GM19372 (cell line): ENCODE results near the gene NEMP1.
A peak's percentile ranks its signal among the peaks of the same experiment; 100 is the strongest.
"Not testable (repeated sequence)": the region's sequence is repeated elsewhere in the genome, so short reads cannot be mapped to it uniquely, and the experiment has no call there.

ENCODE experiments used
- ATAC-seq: cut with Tn5 transposase; IDR thresholded peaks from one replicate; pipeline ENCODE4 v1.9.1; 2021; ENCODE audit warnings: mild to moderate bottlenecking, low read depth, moderate library complexity; ENCODE audit not compliant: unreplicated experiment

NEMP1 gene

DNA sequence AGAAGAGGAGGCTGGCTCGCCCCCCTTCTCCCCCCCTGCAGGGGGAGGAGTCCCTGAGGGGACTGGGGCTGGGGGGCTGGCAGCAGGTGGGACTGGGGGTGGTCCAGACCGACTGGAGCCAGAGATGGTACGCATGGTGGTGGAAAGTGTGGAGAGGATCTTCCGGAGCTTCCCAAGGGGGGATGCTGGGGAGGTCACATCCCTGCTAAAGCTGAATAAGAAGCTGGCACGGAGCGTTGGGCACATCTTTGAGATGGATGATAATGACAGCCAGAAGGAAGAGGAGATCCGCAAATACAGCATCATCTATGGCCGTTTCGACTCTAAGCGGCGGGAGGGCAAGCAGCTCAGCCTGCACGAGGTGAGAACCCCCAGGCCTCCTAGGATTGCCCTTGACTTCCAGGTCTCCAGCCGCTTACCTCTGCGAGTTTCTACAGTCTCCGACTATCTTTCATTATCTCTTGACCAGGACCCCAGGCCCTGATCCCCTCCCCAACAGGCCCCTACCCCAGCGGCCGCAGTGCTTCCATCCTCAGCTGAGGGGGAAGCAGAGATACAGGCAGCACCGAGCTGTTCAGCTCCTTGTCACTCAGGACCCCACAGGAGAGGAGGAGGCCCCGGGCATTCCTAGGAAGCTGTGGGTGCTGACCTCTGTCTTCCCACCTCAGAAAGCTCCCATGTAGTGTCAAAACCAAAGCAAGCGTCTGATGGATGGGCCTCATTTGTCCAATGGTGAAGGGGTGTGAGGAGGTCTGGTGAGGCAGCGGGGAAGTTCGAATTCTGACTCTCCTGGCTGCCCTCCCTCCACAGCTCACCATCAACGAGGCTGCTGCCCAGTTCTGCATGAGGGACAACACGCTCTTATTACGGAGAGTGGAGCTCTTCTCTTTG is 13.3 kb upstream of the NEMP1 start:
- ATAC-seq = no peak

DNA sequence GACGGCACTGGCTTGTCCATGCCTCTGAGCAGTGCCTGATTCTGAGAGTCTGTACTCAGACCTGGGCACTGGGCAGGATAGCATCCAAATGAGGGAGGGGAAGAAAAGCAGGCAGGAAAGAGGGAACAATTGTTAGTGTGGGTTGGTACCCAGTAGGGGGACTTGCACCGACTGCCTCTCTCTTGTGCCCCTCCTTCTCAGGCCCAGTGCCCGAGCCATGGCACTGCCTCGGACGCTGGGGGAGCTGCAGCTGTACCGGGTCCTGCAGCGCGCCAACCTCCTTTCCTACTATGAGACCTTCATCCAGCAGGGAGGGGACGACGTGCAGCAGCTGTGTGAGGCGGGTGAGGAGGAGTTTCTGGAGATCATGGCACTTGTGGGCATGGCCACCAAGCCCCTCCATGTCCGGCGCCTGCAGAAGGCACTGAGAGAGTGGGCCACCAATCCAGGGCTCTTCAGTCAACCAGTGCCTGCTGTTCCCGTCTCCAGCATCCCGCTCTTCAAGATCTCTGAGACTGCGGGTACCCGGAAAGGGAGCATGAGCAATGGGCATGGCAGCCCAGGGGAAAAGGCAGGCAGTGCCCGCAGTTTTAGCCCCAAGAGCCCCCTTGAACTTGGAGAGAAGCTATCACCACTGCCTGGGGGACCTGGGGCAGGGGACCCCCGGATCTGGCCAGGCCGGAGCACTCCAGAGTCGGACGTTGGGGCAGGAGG is 12.5 kb upstream of the NEMP1 start:
- no peak for ATAC-seq

DNA sequence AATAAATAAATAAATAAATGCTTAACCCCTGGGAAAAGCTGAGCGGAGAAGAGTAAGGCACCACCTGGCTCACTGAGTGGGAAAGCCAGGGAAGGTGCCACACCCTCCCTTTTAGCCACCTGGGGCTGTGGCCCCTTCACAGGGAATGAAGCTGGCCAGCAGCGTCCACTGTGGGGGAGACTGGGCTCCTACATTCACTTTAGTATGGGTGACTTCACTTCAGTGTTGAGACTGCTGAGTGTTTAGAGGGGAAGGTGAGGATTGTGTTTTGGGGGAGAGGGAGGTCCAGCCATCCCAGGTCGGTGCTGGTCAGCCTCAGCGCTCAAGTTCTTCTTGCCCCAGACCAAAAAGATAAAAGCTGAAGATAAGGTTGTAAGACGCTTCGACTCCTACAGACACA is 11.9 kb upstream of the NEMP1 start:
- no peak for ATAC-seq

DNA sequence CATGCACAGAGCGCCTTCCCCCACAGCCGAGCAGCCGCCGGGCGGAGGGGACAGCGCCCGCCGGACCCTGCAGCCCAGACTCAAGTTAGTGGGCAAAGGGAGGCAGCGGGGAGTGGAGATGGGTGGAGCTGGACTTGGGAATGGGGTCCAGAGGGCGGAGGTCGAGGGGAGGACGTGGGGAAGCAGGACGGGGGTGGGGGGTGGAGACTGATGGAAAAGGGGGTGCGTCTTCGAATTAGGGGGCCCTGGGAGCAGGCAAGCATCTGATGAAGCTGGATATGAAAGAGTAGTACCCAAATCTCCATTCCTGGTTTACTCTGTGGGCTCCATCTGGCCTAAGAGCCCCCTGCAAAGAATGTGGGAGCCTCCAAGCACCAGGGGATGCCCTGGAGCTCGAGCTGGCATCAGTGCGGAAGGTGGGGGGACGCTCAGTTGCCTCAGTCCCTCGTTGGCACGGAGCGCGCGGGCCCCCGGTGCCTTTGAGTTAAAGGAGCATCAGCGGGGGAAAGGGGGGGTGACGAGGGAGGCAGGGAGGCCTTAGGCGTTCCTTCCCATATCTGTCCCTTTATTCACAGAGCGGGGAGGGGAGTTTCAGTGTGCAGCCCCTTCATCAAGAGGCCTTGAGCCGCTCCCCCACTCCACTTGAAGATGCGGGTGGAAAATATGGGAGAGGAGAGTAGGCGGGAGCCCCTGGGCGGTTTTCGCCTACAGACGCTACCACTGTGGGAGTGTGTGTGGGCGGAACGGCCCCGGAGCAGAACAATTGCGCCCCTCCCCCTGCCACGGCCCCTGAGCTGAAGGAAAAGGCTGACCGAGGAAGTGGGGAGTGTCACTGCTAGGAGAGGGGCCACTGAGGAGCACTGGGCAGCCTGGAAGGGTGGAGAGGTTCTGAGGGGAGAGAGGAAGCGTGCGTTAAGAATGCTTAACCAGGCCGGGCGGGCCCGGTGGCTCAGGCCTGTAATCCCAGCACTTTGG is 11.0 kb upstream of the NEMP1 start:
- ATAC-seq = no peak

DNA sequence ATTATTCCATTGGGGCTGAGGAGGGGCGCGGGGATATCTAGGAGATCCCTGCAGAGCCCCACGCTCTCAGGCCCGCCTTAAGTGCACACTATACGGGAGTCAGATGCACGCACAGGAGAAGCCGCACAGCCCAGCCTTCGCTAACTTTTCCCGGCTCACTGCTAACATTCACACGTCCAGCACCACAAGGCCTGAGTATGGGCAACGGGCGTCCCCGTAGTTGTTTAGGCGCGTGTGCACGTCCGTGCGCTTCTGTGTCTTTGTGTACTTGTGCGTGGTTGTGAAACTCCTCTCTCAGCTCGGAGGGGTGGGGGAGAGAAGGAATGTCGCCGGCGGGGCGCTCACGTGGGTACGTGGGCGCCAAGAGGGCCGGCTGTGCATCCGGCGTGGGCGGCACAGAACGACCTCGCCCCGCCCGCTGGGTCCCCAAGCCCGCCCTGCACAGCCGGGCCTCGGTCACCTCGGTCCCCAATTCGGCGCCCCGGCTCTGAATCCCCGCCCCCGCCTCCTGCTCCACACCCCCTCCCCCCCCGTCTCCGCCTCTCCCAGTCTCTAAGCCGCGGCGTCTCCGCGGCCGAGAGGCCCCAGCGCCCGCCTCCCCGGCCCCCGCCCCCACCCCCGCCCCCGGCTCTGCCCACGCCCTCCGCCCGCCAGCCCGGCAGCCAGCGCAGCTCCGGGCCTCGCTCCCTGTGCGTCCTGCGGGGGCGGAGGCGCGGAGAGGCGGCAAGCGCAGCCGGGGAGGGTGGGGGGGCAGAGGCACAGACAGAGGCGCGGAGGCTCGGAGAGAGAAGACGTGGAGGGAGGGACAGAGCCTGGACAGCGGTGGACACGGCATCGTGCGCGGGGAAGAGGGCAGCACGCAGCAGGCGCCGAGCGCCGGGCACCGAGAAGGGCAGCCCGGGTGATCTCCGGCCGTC is 10.0 kb upstream of the NEMP1 start, which contains the start of gene NAB2:
TSS of gene NAB2 (plus strand) at position 761 of the 917 bp plus-strand sequence. CDS start 158 bp downstream, outside the sequence.
- ATAC-seq = peak; percentile 53

DNA sequence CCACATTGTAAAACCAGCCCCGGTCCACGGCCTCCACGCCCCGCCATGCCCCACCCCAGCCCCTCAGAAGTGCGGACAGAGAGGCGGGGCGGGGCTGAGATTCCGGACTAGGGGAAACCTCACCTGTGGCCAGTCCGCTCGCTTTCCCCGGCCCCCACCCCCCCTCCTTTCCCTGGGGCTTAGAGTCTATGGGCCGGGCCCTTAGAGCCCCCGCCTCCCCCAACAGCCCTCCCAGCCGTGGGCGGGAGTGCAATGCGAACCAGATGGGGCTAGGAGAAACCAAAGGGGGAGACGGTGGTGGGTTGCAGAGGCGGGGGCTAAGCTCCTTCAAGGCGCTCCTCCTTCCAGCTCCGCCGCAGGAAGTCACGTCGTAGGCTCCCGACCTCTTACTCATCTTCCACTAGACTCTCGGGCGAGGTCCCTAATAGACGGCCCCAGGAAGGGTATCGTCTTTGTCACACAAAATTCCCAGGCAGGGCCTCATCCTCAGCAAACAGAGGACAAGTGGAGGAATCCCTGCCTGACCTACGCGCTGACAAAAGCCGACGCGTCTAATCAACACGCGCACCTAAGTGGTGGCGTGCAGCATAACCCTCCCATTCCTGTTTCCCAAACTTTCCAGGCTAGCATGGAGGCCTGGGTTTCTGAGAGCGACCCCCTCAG is 9.2 kb upstream of the NEMP1 start:
- peak; percentile 29 for ATAC-seq

DNA sequence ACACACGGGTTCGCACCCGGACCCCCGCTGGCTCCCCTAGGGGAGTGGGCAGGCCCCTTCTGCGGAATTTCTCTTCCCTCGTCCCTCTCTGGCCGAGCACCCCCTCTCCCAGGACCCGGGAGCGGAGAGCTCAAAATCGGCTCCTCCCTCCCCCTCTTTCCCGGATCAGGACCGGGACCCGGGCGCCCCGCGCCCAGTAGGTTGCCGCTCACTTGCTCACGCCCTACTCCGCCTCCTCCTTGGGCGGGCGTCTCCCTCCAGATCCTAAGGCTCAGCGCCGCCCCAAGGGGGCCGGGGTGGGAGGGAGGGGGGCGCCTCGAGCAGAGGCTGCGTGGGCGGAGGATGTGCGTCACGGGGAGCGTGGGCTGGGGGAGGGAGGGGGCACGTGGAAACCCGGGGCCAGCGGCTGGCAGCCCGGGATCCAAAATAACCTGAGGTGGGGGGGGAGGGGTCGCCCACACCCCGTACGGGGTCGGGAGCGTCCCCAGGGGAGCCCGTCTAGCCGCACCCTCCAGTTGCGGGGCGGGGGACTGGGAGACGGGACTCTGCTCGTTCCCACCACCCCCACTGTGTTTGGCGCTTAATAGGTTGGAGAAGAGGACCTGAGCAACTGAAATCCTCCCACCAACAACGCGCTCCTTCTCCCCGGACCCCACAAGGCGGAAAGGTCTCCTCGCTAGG is 8.6 kb upstream of the NEMP1 start:
- ATAC-seq = peak; percentile 32

DNA sequence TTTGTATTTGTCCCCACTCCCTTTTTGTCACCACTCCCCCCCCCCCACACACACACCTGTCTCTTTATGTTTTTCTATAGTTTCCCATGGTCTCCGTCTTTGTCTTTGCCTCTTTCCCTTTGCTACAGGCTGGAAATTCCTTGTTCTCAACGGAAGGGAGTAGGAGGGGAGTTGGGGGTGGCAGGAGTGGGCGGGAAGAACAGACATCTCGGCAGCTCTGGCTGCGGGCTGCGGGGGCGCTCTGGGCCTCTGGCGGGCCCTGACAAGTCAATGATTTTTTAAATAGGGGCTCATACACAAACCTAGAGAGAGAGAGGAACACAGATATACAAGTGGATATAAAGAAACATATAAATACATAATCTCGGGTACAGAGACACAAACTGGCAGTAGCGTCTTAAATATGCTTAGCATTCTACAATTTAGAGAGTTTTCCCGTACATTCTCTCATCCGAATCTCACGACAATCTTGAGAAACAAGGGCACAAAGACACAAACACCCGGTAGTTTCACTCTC is 8.0 kb upstream of the NEMP1 start:
- ATAC-seq = no peak

DNA sequence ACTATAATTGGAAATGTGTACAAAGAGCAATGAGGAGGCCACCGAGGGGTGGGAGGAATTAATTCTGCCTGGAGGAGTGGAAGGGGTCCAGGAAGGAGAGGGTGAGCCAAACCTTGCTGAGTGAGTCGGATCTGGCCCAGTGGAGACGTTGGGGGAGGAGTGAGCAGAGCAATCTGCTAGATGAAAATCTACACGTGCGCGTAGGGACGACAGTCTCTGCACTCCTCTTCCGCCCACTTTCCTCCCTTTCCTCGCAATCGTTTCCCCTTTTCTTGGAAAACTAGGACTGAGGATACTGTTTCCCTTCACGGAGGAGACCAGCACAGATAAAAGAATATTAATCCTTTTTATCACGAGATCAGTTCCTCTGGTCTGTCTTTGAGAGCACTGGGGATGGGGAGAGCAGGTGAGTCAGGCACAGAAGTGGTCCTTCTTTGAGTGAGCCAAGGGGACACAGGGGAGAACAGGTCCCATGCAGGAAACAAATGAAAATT is 7.5 kb upstream of the NEMP1 start:
- no peak for ATAC-seq

DNA sequence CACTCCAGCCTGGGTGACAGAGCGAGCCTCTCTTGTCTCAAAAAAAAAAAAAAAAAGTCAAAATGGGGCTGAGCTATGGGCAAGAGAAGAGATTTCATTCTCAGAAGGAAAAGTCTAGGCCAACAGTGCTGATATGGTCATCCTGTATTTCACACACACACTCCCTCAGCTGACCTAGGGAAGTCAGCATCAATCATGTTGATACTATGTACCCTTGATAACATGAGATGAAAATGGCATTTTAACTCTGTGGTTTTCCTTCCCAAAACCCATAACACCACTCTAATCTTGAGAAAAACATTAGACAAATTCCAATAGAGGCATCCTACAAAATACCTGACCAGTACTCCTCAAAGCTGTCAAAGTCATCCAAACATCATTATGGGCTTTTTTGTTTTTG is 2.3 kb upstream of the NEMP1 start:
- ATAC-seq = no peak

DNA sequence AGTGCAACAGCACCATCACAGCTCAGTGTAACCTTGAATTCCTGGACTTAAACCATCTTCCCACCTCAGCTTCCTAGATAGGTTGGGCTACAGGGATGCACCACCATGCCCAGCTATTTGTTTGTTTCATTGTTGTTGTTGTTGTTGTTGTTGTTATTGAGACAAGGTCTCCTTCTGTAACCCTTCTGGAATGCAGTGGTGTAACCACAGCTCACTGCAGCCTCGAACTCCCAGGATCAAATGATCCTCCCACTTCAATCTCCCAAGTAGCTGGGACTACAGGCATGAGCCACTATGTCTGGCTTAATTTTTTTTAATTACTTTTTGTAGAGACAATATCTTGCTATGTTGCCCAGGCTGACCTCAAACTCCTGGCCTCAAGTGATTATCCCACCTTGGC is 1.2 kb upstream of the NEMP1 start:
- ATAC-seq = no peak

DNA sequence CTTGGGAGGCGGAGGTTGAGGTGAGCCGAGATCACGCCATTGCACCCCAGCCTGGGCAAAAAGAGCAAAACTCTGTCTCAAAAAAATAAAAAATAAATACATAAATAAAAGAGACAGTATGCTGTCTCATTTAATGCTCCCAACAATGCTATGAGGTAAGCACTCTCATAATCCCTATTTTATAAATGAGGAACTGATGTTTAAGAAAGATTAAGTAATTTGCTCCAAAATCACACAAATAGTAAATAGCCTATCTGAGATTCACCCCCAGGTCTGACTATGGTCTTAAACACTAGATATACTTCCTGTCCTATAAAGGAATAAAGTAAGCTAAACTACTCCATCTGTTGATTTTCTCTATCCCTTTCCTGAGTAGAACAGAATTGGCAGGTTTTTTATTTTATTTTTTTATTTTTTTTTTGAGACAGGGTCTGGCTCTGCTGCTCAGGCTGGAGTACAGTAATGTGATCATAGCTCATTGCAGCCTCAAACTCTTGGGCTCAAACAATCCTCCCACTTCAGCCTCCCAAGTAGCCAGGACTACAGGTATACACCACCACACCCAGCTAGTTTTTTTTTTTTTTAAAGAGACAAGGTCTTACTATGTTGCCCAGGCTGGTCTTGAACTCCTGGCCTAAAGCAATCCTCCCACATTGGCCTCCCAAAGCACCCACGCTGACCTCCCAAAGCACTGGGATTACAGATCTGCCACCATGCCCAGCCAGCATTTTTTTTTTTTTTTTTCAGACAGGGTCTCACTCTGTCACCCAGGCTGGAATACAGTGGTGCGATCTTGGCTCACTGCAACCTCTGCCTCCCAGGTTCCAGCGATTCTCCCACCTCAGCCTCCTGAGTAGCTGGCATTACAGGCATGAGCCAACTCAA is 4.8 kb downstream of the NEMP1 start:
- ATAC-seq = not testable (repeated sequence)

DNA sequence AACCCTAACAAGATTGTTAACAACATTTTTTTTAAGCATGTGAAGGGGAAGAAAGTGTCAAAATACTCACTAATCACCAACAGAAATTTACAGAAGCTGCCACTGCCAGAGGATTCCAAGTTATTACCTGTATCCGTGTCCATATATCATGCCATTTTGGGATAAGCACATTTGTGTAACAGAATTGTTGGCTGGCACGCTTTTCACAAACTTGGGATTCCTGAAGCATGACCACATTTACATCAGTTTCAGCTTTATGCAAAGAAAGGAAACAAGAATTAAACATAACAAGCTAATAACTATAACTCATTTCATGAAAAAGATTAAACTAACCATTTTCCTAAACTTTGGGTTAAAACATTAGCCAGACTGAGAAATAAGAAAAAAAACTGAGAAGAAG is 5.9 kb downstream of the NEMP1 start:
- ATAC-seq = no peak

DNA sequence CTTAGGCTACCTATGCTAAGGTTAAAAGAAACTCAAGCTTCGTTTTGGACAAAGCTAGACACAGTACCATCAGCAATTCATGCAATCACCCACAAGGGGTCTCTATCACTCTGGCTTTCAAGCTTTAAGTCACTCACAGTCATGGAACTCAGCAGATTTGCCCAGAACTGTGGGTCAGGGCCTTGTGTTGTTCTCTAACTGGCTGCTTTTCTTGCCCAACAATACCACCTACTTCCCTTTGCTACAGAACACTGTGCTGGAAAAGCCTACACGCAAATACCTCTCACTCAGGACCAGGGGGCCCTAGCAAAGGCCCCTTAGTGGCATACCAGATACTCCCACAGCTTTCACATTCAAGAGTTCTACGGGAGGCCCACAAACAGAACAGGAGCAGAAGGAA is 9.1 kb downstream of the NEMP1 start:
- ATAC-seq = no peak

DNA sequence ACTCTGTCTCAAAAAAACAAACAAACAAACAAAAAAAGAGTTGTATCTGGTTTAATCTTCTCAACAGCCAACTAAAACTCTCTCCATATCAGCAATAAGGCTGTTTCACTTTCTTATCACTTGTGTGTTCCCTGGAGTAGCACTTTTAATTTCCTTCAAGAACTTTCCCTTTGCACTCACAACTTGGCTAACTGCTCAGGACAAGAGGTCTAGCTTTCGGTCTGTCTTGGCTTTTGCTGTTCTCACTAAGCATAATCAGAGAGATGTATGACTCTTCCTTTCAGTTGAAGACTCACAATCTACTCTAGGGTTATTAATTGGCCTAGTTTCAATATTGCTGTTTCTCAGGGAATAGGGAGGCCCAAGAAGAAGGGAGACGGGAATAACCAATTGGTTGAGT is 12.3 kb downstream of the NEMP1 start:
- no peak for ATAC-seq

DNA sequence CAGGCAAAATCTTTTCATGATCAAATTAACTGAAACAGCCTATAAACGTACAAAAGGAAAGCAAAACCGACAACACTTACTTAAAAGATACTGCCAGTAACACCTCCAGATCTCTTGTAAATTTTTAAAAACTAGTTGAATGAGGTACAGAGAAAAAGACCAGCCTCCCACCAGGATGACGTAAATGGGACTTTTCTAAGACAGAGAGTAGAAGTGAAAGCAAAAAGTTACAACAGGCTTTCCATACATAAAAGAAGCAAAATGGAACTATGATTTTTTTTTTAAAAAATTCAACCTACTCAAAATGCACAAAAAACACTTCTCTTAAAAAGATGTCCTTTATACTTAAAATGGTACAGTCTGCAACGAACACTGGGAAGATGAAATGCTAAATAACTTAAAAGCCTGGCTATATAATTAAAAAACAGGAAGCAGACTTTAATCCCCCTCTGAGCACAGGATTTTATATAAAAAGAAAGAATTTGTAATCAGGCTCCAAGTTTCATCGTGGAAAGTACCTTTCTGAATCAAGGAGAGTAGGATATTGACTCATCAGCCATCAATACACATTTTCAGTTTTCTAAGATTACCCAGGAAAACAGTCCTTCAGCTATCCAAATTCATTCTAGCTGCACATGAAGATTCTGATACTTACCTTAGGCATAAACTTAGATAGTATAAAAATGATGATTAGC is 14.5 kb downstream of the NEMP1 start:
- ATAC-seq = peak; percentile 91

DNA sequence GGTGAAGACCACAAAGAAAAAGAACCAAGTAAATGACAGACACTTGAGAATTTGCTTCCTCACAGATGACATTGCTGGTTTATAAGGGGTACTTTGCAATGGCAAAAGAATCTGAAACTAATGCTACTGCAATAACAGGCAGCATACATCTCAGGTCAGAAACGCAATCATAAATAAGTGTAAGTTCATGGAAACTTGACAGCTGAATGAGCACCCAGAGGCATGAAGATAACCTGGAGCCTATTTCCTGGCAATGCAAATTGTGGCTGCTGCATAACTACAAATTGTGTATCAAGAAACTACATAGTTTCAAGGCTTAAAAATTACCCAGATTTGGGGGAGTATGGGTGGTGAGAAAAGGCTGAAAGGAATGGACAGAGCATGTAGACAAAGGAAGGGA is 20.1 kb downstream of the NEMP1 start:
- ATAC-seq = no peak
